Neural crest cell (in vitro differentiated cells): Measurements from ENCODE around the gene GOLGA1. TPM values are rescaled to one million over a fixed set of nuclear protein-coding genes. Genes with fewer than 3 reads are reported as not detected.

Source experiments
- DNase-seq: peaks from one replicate; pipeline ENCODE4 v3.0.0; 2021; ENCODE audit warnings: low read depth, mixed read lengths, low spot score
- H3K27ac Mint-ChIP-seq: one replicate; pipeline ENCODE4 v1.8.0; 2021; ENCODE audit warnings: mild to moderate bottlenecking, mixed read lengths; ENCODE audit not compliant: unreplicated experiment
- H3K27me3 Mint-ChIP-seq: 2 replicates; pipeline ENCODE4 v1.8.0; 2021; ENCODE audit warnings: low read depth, mild to moderate bottlenecking, mixed read lengths
- H3K36me3 Mint-ChIP-seq: 2 replicates; pipeline ENCODE4 v1.8.0; 2021; ENCODE audit warnings: low read depth, mild to moderate bottlenecking, mixed read lengths
- H3K4me1 Mint-ChIP-seq: 2 replicates; pipeline ENCODE4 v1.8.0; 2021; ENCODE audit warnings: mixed read lengths
- H3K4me3 Mint-ChIP-seq: one replicate; pipeline ENCODE4 v1.8.0; 2021; ENCODE audit warnings: mild to moderate bottlenecking, mixed read lengths
- H3K9me3 Mint-ChIP-seq: 2 replicates; pipeline ENCODE4 v1.8.0; 2021; ENCODE audit warnings: mixed read lengths
- CTCF ChIP-seq: fragments of 200-600 bp; sonication (generic); conservative IDR thresholded peaks from 2 replicates; pipeline ENCODE4 v1.5.0; 2021; ENCODE audit warnings: antibody characterized with exemption, mild to moderate bottlenecking
- total RNA-seq: library from RNA; stranded (reverse); gene quantifications from 2 replicates; pipeline ENCODE4 v1.2.1, GENCODE V29; 2021

Gene GOLGA1
- total RNA-seq, 1 donor from 2014 or later, result 15.9 TPM

GRCh38 chr9:124828489-124829333 lies 112.2 kb downstream of the GOLGA1 start:
- Mint-ChIP-seq H3K4me1 (peaks cover 3% of the 10 kb centered on the region), H3K27ac (no peak overlapping the region), H3K4me3 (no peak overlapping the region), H3K9me3 (no peaks in the 10 kb centered on the region), H3K27me3 (peaks cover 5% of the 10 kb centered on the region), H3K36me3 (no peaks in the 10 kb centered on the region)
- DNase-seq, result no peak
- no peak for TF ChIP-seq CTCF

Other genes with a start within 250 kb of the GOLGA1 start
- gene NR6A1, start 169.8 kb downstream of the GOLGA1 start, total RNA-seq, result 60.7 and 63.7 TPM in 2 replicates
- 0.09 and 0.14 TPM in 2 replicates for gene OLFML2A, start 163.9 kb downstream of the GOLGA1 start, total RNA-seq
- not detected in 2 replicates for gene WDR38, start 87.6 kb downstream of the GOLGA1 start, total RNA-seq
- gene RPL35, start 79.1 kb downstream of the GOLGA1 start, total RNA-seq, result 1,588 and 1,675 TPM in 2 replicates
- gene ARPC5L, start 79.0 kb downstream of the GOLGA1 start, total RNA-seq, result 41.9 and 42.1 TPM in 2 replicates
- 13.1 and 15.2 TPM in 2 replicates for gene SCAI, start 202.4 kb upstream of the GOLGA1 start, total RNA-seq
- 45.3 and 46.2 TPM in 2 replicates for gene PPP6C, start 248.7 kb upstream of the GOLGA1 start, total RNA-seq